AG10803 (cell line): Measurements from ENCODE around the gene MPP4.

ENCODE experiments used
- DNase-seq: peaks from one replicate; pipeline ENCODE4 v3.0.0; 2010; ENCODE audit warnings: low read depth
- H3K4me3 ChIP-seq: 2 replicates; pipeline ENCODE4 v1.5.1; 2011; ENCODE audit warnings: mild to moderate bottlenecking, low read length, control low read depth
- CTCF ChIP-seq: conservative IDR thresholded peaks from 2 replicates; pipeline ENCODE4 v1.5.1; 2011; ENCODE audit warnings: mild to moderate bottlenecking, low read length, control low read depth, inconsistent platforms

MPP4 gene

GRCh38 chr2:201701646-201702045 is 3.2 kb upstream of the MPP4 start:
- no peak overlapping the region for H3K4me3 ChIP-seq
- DNase-seq: no peak
- TF ChIP-seq CTCF: no peak

GRCh38 chr2:201699416-201699815 is 972 bp upstream of the MPP4 start:
- no peak overlapping the region for H3K4me3 ChIP-seq
- no peak for TF ChIP-seq CTCF
- peak; percentile 2 for DNase-seq

GRCh38 chr2:201697899-201698298 is 545 bp downstream of the MPP4 start:
- TF ChIP-seq CTCF: no peak
- no peak overlapping the region for H3K4me3 ChIP-seq
- peak; percentile 83 for DNase-seq

GRCh38 chr2:201696151-201696659 is 2.2 kb downstream of the MPP4 start:
- no peak for TF ChIP-seq CTCF
- no peak overlapping the region for H3K4me3 ChIP-seq
- DNase-seq: peak; percentile 96

- no peak for DNase-seq
- no peak for TF ChIP-seq CTCF
- H3K4me3 ChIP-seq: no peak overlapping the region
Observed at GRCh38 chr2:201685156-201685555, 13.3 kb downstream of the MPP4 start.

- DNase-seq: no peak
- peak; percentile 34; the same call in 1 of the 2 replicates for TF ChIP-seq CTCF
- no peak overlapping the region for H3K4me3 ChIP-seq
Observed at GRCh38 chr2:201680743-201681142, 17.7 kb downstream of the MPP4 start.

- no peak for TF ChIP-seq CTCF
- no peak overlapping the region for H3K4me3 ChIP-seq
- DNase-seq: no peak
Observed at GRCh38 chr2:201678401-201678800, 20.0 kb downstream of the MPP4 start.
